ENCODE measurements around the gene FAM200B. TPM values are rescaled to one million over a fixed set of nuclear protein-coding genes. Genes with fewer than 3 reads are reported as not detected.
"Not testable (repeated sequence)": the region's sequence is repeated elsewhere in the genome, so short reads cannot be mapped to it uniquely, and the experiment has no call there.

FAM200B gene
- total RNA-seq, 3 donors from 2014 or later (not counting 1 experiment from before 2014, with no cell fraction given) = 14.3 to 15.6 (median 14.5) TPM

DNA sequence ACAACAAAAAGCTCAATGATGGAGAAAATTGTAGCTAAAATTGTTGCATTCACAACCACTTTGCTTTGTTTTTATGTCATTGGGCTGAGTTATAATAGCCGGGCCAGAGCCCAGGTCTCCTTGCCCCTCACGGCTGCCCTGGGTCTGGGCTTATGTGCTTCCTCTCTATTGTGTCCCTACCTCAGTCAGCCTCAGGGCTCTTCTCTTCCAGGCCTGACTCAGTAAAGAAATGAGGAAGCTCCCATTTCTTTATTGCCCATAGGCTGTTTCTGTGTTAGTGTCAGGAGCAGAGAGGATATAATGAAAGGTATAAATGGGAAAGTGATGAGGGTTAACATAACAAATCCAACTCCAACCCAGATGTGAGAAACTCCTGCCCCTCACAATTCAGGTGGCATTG lies 39.2 kb downstream of the FAM200B start:
- intact Hi-C loops (cut with micrococcal nuclease) = no loop called here
- Histone ChIP-seq H3K9me3 (ENCODE audit: control insufficient read depth, insufficient read depth, low read length) (no peaks in the 10 kb centered on the region), H3K36me3 (ENCODE audit: control insufficient read depth, insufficient read depth, low read length) (no peaks in the 10 kb centered on the region), H3K27me3 (ENCODE audit: control insufficient read depth, insufficient read depth, low read length) (no peaks in the 10 kb centered on the region), H3K4me3 (ENCODE audit: low read length) (no peak overlapping the region), H3K27ac (ENCODE audit: low read length) (no peak overlapping the region), H3K4me1 (ENCODE audit: control insufficient read depth, insufficient read depth, low read length) (no peaks in the 10 kb centered on the region)
- Mint-ChIP-seq H3K4me1 (peaks cover 7 to 13% of the 10 kb centered on the region in 2 donors), H3K9me3 (no peaks in the 10 kb centered on the region), H3K27me3 (ENCODE audit: low read depth in 2 of 2) (no peaks in the 10 kb centered on the region), H3K36me3 (no peaks in the 10 kb centered on the region), H3K4me3 (no peak overlapping the region), H3K27ac (no peak overlapping the region)
- TF ChIP-seq, protein P1, sequence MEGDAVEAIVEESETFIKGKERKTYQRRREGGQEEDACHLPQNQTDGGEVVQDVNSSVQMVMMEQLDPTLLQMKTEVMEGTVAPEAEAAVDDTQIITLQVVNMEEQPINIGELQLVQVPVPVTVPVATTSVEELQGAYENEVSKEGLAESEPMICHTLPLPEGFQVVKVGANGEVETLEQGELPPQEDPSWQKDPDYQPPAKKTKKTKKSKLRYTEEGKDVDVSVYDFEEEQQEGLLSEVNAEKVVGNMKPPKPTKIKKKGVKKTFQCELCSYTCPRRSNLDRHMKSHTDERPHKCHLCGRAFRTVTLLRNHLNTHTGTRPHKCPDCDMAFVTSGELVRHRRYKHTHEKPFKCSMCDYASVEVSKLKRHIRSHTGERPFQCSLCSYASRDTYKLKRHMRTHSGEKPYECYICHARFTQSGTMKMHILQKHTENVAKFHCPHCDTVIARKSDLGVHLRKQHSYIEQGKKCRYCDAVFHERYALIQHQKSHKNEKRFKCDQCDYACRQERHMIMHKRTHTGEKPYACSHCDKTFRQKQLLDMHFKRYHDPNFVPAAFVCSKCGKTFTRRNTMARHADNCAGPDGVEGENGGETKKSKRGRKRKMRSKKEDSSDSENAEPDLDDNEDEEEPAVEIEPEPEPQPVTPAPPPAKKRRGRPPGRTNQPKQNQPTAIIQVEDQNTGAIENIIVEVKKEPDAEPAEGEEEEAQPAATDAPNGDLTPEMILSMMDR (IDR thresholded peaks at IDR 0.05) = no peak
- WGBS (ENCODE audit: insufficient coverage) = 93% methylated on average over 2 of the region's 2 CpGs
- ATAC-seq = peak in 1 of 3 donors; percentile 32
- no peak for DNase-seq

DNA sequence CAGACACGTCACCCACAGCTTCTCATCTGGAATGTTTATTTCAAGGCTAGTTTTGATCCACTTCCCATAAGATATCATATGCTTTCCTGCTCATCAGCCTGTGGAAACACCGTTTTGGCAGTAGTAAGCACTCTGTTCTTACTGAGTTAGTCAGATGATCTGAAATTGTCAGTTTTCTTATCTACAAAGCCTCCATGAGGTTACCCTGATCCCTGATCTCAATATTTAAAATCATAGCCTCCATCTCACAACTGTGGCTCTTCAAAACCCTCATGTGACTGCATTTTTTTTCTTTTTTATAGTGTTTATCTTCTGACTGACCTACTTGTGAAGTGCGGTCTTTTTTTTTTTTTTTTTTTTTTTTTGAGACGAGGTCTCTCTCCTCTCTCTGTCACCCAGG lies 44.0 kb downstream of the FAM200B start:
- TF ChIP-seq, protein P1 (IDR thresholded peaks at IDR 0.05) = no peak
- intact Hi-C loops (cut with micrococcal nuclease) = no loop called here
- no peaks in the 10 kb centered on the region for H3K36me3 Mint-ChIP-seq
- H3K4me1 Mint-ChIP-seq = peaks cover 13 to 18% of the 10 kb centered on the region in 2 donors
- Histone ChIP-seq H3K27ac (ENCODE audit: low read length) (no peak overlapping the region), H3K9me3 (ENCODE audit: control insufficient read depth, insufficient read depth, low read length) (no peaks in the 10 kb centered on the region), H3K4me3 (ENCODE audit: low read length) (no peak overlapping the region), H3K36me3 (ENCODE audit: control insufficient read depth, insufficient read depth, low read length) (no peaks in the 10 kb centered on the region), H3K27me3 (ENCODE audit: control insufficient read depth, insufficient read depth, low read length) (no peaks in the 10 kb centered on the region), H3K4me1 (ENCODE audit: control insufficient read depth, insufficient read depth, low read length) (no peaks in the 10 kb centered on the region)
- peak overlapping the region; percentile 78 to 85 for H3K27ac Mint-ChIP-seq
- ATAC-seq (peak; percentile 62 to 73 (median 68)), DNase-seq (peak in 1 of 2 donors; percentile 14)
- 53% methylated on average over 4 of the region's 4 CpGs for WGBS (ENCODE audit: insufficient coverage)
- peak overlapping the region; percentile 69 for H3K4me3 Mint-ChIP-seq
- no peaks in the 10 kb centered on the region for H3K27me3 Mint-ChIP-seq (ENCODE audit: low read depth in 2 of 2)
- H3K9me3 Mint-ChIP-seq = no peaks in the 10 kb centered on the region

DNA sequence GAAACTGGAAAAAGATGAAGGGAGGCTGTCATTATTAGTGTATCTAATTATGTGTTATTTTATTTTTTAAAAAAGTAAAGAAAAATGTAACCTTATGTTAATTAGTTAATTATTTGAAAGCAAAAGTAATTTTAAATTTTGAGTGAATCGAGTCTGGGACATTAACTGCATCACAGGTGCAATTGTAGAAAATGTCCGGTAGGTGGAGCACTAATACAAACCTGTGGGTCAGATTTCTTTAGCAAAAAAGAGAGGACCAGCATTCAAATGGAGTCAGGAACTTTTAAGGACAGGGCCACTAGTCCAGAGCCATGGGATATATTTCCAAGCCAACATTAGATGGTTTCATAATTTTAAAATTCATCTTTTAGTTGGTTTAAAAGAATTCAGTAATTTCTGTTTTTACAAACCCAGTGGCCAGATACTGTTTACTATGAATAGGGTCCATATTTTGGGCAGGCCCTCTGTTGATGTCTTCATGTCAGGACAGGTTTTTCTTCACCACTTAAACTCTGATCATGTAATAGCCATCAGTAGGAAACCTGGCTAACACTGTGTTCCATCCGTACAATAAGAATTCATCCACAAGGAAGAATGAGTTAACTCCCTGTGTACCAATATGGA lies 48.4 kb downstream of the FAM200B start:
- Histone ChIP-seq H3K27ac (ENCODE audit: low read length) (no peak overlapping the region), H3K4me3 (ENCODE audit: low read length) (no peak overlapping the region), H3K9me3 (ENCODE audit: control insufficient read depth, insufficient read depth, low read length) (no peaks in the 10 kb centered on the region), H3K36me3 (ENCODE audit: control insufficient read depth, insufficient read depth, low read length) (no peaks in the 10 kb centered on the region), H3K4me1 (ENCODE audit: control insufficient read depth, insufficient read depth, low read length) (no peaks in the 10 kb centered on the region), H3K27me3 (ENCODE audit: control insufficient read depth, insufficient read depth, low read length) (no peaks in the 10 kb centered on the region)
- Mint-ChIP-seq H3K27ac (no peak overlapping the region), H3K9me3 (no peaks in the 10 kb centered on the region), H3K27me3 (ENCODE audit: low read depth in 2 of 2) (peaks cover 4 to 8% of the 10 kb centered on the region in 2 donors), H3K4me1 (peaks cover 27 to 28% of the 10 kb centered on the region in 2 donors), H3K36me3 (no peaks in the 10 kb centered on the region), H3K4me3 (no peak overlapping the region)
- TF ChIP-seq, protein P1 (IDR thresholded peaks at IDR 0.05) = peak; percentile 98
- DNase-seq (peak in 1 of 2 donors; percentile 74), ATAC-seq (peak; percentile 76 to 83 (median 77))
- intact Hi-C loops (cut with micrococcal nuclease) = loop anchor here (1.0 to 5.0 kb wide), 6 partner anchors 26 to 271 kb away; no protein-coding TSS in a partner anchor
- WGBS (ENCODE audit: insufficient coverage) = 12% methylated on average over 2 of the region's 3 CpGs

DNA sequence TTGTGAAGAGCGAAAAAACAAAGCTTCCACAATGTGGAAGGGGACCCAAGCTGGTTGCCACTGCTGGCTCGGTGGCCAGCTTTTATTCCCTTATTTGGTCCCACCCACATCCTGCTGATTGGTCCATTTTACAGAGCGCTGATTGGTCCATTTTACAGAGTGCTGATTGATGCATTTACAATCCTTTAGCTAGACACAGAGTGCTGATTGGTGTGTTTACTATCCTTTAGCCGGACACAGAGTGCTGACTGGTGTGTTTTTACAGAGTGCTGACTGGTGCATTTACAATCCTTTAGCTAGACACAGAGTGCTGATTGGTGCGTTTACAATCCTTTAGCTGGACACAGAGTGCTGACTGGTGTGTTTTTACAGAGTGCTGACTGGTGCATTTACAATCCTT lies 51.4 kb downstream of the FAM200B start:
- H3K9me3 Mint-ChIP-seq; H3K4me1 ChIP-seq (ENCODE audit: control insufficient read depth, insufficient read depth, low read length); H3K27ac ChIP-seq (ENCODE audit: low read length); DNase-seq; H3K27ac Mint-ChIP-seq; H3K27me3 ChIP-seq (ENCODE audit: control insufficient read depth, insufficient read depth, low read length); H3K36me3 Mint-ChIP-seq; H3K36me3 ChIP-seq (ENCODE audit: control insufficient read depth, insufficient read depth, low read length); H3K4me3 ChIP-seq (ENCODE audit: low read length); ATAC-seq; H3K4me3 Mint-ChIP-seq; H3K9me3 ChIP-seq (ENCODE audit: control insufficient read depth, insufficient read depth, low read length): not testable (repeated sequence)
- Mint-ChIP-seq H3K4me1 (peaks cover 22 to 32% of the 10 kb centered on the region in 2 donors), H3K27me3 (ENCODE audit: low read depth in 2 of 2) (peaks cover 4 to 10% of the 10 kb centered on the region in 2 donors)
- WGBS (ENCODE audit: insufficient coverage) = 72% methylated on average over 5 of the region's 5 CpGs
- intact Hi-C loops (cut with micrococcal nuclease) = loop anchor here (5.0 kb wide), 2 partner anchors 74 to 149 kb away; no protein-coding TSS in a partner anchor
